Activated T-helper 17 cell treated with anti-CD3 and anti-CD28 coated beads, Interleukin-2, amount 50 U/mL, for 72 hours (primary cell): Measurements from ENCODE around the gene KIF6. TPM values are rescaled to one million over a fixed set of nuclear protein-coding genes. Genes with fewer than 3 reads are reported as not detected.
A peak's percentile ranks its signal among the peaks of the same experiment; 100 is the strongest.

Experiments used
- ATAC-seq: fragments of 150-1000 bp; cut with Tn5 transposase; replicated peaks from 2 replicates; pipeline ENCODE4 v1.10.0; 2021; ENCODE audit warnings: mild to moderate bottlenecking, moderate library complexity
- H3K27ac Mint-ChIP-seq: one replicate; pipeline ENCODE4 v1.8.0; 2022; ENCODE audit warnings: mixed read lengths
- H3K27me3 Mint-ChIP-seq: one replicate; pipeline ENCODE4 v1.8.0; 2022; ENCODE audit warnings: mixed read lengths
- H3K36me3 Mint-ChIP-seq: one replicate; pipeline ENCODE4 v1.8.0; 2022; ENCODE audit warnings: low read depth, mild to moderate bottlenecking, mixed read lengths
- H3K4me1 Mint-ChIP-seq: one replicate; pipeline ENCODE4 v1.8.0; 2022; ENCODE audit warnings: mixed read lengths
- H3K4me3 Mint-ChIP-seq: one replicate; pipeline ENCODE4 v1.8.0; 2022; ENCODE audit warnings: mild to moderate bottlenecking, mixed read lengths
- H3K9me3 Mint-ChIP-seq: one replicate; pipeline ENCODE4 v1.8.0; 2022; ENCODE audit warnings: mixed read lengths
- total RNA-seq, 2 donors: library from RNA; stranded (reverse); gene quantifications; one replicate each; pipeline ENCODE4 v1.2.3, GENCODE V29; 2022

Gene KIF6
- total RNA-seq, 2 donors from 2014 or later: 0.48 TPM; not detected in 1

GRCh38 chr6:39312912-39313525, 412.2 kb downstream of the KIF6 start:
- Mint-ChIP-seq H3K27me3 (peaks cover 31% of the 10 kb centered on the region), H3K27ac (no peak overlapping the region), H3K4me1 (peaks cover 4% of the 10 kb centered on the region), H3K36me3 (no peaks in the 10 kb centered on the region), H3K4me3 (no peak overlapping the region), H3K9me3 (no peaks in the 10 kb centered on the region)
- no peak for ATAC-seq

- Mint-ChIP-seq H3K4me3 (no peak overlapping the region), H3K36me3 (no peaks in the 10 kb centered on the region), H3K27ac (no peak overlapping the region), H3K4me1 (peaks cover 4% of the 10 kb centered on the region), H3K9me3 (no peaks in the 10 kb centered on the region), H3K27me3 (peaks cover 21% of the 10 kb centered on the region)
- ATAC-seq: no peak
These were observed 414.7 kb downstream of the KIF6 start for GRCh38 chr6:39310542-39310941.

DNA sequence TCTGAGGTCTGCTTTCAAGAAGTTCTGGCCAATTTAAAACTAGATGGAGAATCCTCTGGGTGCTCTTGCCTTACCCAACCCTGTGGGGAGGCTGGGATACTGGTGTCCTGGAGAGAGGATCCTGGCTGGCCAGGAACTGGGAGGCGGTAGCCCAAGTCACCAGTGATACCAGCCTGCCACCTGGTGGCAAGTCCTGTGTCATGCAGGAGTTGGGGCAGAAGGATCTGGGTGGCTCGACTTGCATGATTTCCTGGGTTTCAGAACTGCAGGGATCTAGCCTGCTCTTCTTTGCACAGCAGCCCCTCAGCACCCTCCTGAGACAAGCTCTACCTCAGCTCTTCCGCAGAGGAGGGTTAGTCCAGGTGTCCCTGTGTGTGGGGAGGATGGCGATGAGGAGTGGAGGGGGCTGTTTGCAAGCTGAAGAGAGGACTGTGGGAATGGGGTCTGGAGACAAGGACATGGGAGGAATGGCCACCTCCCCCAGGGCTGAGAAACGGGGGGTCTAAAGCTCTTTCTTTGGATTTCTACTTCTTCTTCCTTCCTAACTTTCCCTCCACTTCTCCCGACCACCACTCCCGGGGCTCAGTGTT, 415.2 kb downstream of the KIF6 start:
- H3K27me3 Mint-ChIP-seq: peaks cover 17% of the 10 kb centered on the region
- no peak overlapping the region for H3K27ac Mint-ChIP-seq
- peak; percentile 63 for ATAC-seq
- no peaks in the 10 kb centered on the region for H3K9me3 Mint-ChIP-seq
- no peaks in the 10 kb centered on the region for H3K36me3 Mint-ChIP-seq
- peaks cover 4% of the 10 kb centered on the region for H3K4me1 Mint-ChIP-seq
- no peak overlapping the region for H3K4me3 Mint-ChIP-seq

GRCh38 chr6:39307462-39307861, 417.7 kb downstream of the KIF6 start:
- Mint-ChIP-seq H3K27ac (no peak overlapping the region), H3K27me3 (peaks cover 15% of the 10 kb centered on the region), H3K4me1 (peaks cover 4% of the 10 kb centered on the region), H3K4me3 (no peak overlapping the region), H3K9me3 (no peaks in the 10 kb centered on the region), H3K36me3 (no peaks in the 10 kb centered on the region)
- no peak for ATAC-seq

GRCh38 chr6:39304951-39305350, 420.3 kb downstream of the KIF6 start:
- peaks cover 1% of the 10 kb centered on the region for H3K4me1 Mint-ChIP-seq
- H3K36me3 Mint-ChIP-seq: no peaks in the 10 kb centered on the region
- H3K4me3 Mint-ChIP-seq: no peak overlapping the region
- H3K27ac Mint-ChIP-seq: no peak overlapping the region
- peaks cover 5% of the 10 kb centered on the region for H3K27me3 Mint-ChIP-seq
- no peaks in the 10 kb centered on the region for H3K9me3 Mint-ChIP-seq
- no peak for ATAC-seq

DNA sequence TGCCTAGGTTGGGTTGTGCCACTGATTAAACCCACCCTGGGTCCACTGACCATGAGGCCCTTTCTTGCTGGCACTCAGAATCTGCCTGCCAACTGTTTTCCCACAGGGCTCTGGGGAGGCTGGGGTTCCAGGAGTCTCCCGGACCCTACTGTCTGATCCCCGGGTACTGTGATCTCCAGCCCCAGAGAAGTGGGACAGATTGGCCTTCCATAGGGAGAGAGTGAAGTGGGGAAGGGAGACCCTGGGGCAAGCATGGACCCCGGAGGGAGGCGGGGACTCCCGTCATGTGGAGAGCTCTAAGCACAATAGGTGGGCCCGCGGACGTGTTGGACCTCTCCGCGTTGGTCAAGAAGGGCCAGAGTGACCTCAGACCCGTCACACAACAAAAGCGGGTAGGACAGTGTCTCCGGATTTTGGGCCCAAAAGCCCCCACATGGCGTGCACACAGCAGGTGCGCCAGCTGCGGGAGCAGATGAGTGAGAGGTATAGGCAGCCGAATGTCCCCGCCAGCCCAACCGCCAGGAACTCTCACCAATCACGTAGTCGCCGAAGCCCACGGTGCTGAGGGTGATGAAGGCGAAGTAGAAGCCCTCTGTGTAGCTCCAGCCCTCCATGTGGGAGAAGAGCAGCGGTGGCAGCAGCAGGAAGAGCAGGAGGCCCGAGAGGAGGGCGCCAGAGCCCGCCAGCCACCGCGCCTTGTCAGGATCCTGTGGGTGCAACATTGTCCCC, 421.6 kb downstream of the KIF6 start:
- ATAC-seq: peak; percentile 10
- Mint-ChIP-seq H3K27ac (no peak overlapping the region), H3K4me3 (peak overlapping the region; percentile 67)

GRCh38 chr6:39302669-39303424, 422.4 kb downstream of the KIF6 start:
- no peaks in the 10 kb centered on the region for H3K36me3 Mint-ChIP-seq
- H3K4me3 Mint-ChIP-seq: peak overlapping the region; percentile 67
- no peak overlapping the region for H3K27ac Mint-ChIP-seq
- no peaks in the 10 kb centered on the region for H3K9me3 Mint-ChIP-seq
- H3K27me3 Mint-ChIP-seq: peaks cover 3% of the 10 kb centered on the region
- no peaks in the 10 kb centered on the region for H3K4me1 Mint-ChIP-seq
- ATAC-seq: peak; percentile 95

More for the DNA sequence above, 421.6 kb downstream of the KIF6 start:
- H3K27me3 Mint-ChIP-seq: peaks cover 3% of the 10 kb centered on the region
- H3K9me3 Mint-ChIP-seq: no peaks in the 10 kb centered on the region
- H3K4me1 Mint-ChIP-seq: no peaks in the 10 kb centered on the region
- H3K36me3 Mint-ChIP-seq: no peaks in the 10 kb centered on the region

- no peaks in the 10 kb centered on the region for H3K4me1 Mint-ChIP-seq
- peaks cover 3% of the 10 kb centered on the region for H3K27me3 Mint-ChIP-seq
- ATAC-seq: no peak
- H3K36me3 Mint-ChIP-seq: no peaks in the 10 kb centered on the region
- no peak overlapping the region for H3K27ac Mint-ChIP-seq
- no peak overlapping the region for H3K4me3 Mint-ChIP-seq
- no peaks in the 10 kb centered on the region for H3K9me3 Mint-ChIP-seq
These were observed 423.2 kb downstream of the KIF6 start for GRCh38 chr6:39302011-39302410.

GRCh38 chr6:39301606-39302005, 423.6 kb downstream of the KIF6 start:
- no peaks in the 10 kb centered on the region for H3K36me3 Mint-ChIP-seq
- no peak for ATAC-seq
- no peaks in the 10 kb centered on the region for H3K9me3 Mint-ChIP-seq
- peak overlapping the region; percentile 28 for H3K27ac Mint-ChIP-seq
- peaks cover 3% of the 10 kb centered on the region for H3K27me3 Mint-ChIP-seq
- no peaks in the 10 kb centered on the region for H3K4me1 Mint-ChIP-seq
- H3K4me3 Mint-ChIP-seq: no peak overlapping the region

DNA sequence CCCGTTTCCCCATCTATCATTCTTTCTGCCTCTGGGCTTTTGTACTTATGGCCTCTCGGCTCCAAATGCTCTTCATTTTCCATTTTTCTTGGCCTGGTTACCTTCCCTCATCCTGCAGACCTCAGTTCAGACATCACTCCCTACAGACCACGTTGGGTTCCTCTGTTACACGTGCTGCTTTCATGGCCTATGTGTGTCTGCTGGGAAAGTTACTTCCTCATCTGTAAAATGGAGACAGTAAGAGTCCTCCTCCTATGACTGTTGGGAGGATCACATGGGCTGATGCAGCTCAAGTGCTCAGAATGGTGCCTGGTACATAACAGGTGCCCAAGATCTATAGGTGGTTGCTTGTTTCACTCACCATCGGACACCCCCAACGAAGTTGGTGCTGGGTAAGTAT, 424.5 kb downstream of the KIF6 start:
- no peak overlapping the region for H3K4me3 Mint-ChIP-seq

DNA sequence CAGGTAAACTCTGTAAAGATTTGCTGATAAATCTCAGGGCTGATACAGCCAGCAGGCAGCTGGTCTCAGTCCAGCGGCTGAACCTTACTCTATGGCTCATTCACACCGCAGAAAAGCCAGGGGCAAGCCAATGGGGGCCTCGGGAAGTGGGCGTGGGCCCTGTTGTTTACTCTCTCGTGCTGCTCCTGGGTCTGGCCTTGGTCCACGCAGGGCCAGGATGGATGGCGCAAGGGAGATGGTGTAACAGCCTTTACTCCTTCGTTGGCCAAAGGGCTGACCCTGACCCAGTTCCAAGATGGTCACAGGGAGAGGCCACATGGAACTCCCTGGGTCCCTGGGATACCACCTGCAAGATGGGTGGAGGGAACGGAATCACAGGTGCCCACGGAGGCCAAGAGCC, 427.1 kb downstream of the KIF6 start:
- Mint-ChIP-seq H3K4me1 (no peaks in the 10 kb centered on the region), H3K27ac (no peak overlapping the region), H3K36me3 (no peaks in the 10 kb centered on the region), H3K9me3 (no peaks in the 10 kb centered on the region), H3K4me3 (no peak overlapping the region), H3K27me3 (peaks cover 8% of the 10 kb centered on the region)
- ATAC-seq: no peak

More for the DNA sequence above, 424.5 kb downstream of the KIF6 start:
- no peaks in the 10 kb centered on the region for H3K4me1 Mint-ChIP-seq
- H3K9me3 Mint-ChIP-seq: no peaks in the 10 kb centered on the region
- H3K27me3 Mint-ChIP-seq: peaks cover 3% of the 10 kb centered on the region
- ATAC-seq: no peak
- H3K27ac Mint-ChIP-seq: no peak overlapping the region
- no peaks in the 10 kb centered on the region for H3K36me3 Mint-ChIP-seq

GRCh38 chr6:39296745-39297640, 428.2 kb downstream of the KIF6 start:
- Mint-ChIP-seq H3K27ac (no peak overlapping the region), H3K9me3 (no peaks in the 10 kb centered on the region), H3K27me3 (peaks cover 8% of the 10 kb centered on the region), H3K4me3 (no peak overlapping the region), H3K4me1 (no peaks in the 10 kb centered on the region), H3K36me3 (no peaks in the 10 kb centered on the region)
- no peak for ATAC-seq

- Mint-ChIP-seq H3K27me3 (peaks cover 6% of the 10 kb centered on the region), H3K36me3 (no peaks in the 10 kb centered on the region), H3K4me1 (no peaks in the 10 kb centered on the region), H3K9me3 (no peaks in the 10 kb centered on the region), H3K4me3 (no peak overlapping the region), H3K27ac (no peak overlapping the region)
- ATAC-seq: no peak
These were observed 429.6 kb downstream of the KIF6 start for GRCh38 chr6:39295611-39296011.

DNA sequence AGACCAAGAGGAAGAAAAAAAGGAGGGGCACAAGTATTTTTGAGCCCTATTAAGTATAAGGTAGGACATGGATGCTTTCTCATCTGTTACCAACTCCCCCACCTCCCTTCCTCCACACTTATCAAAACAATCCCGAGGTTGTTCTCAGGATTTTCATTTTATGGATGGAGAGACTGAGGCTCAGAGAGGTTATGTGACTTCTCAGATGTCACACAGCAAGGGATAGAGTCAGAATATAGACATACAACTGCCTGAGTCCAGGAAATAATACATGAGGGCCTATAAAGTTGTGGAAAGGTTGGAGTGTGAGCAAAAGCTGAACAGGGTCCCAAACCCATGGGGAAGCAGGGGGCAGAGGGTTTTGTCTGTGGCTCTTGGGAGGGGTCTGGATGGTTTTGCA, 430.3 kb downstream of the KIF6 start:
- no peak for ATAC-seq
- no peaks in the 10 kb centered on the region for H3K9me3 Mint-ChIP-seq
- no peak overlapping the region for H3K27ac Mint-ChIP-seq
- H3K27me3 Mint-ChIP-seq: peaks cover 5% of the 10 kb centered on the region
- H3K4me3 Mint-ChIP-seq: no peak overlapping the region
- no peaks in the 10 kb centered on the region for H3K36me3 Mint-ChIP-seq
- H3K4me1 Mint-ChIP-seq: no peaks in the 10 kb centered on the region
